Endothelial cell of umbilical vein (primary cell): ENCODE results near the gene KIAA1755. TPM values are rescaled to one million over a fixed set of nuclear protein-coding genes. Genes with fewer than 3 reads are reported as not detected.

Source experiments
- BruUV-seq: library from RNA; stranded (reverse); fragments of 400-500 nt; replicated peaks from 2 replicates; lab custom pipeline; 2021; lab: Mats Ljungman, UMichigan
- CTCF ChIA-PET: fragments of 300-600, 350-600 bp; sonication (Branson Sonifier 250); formaldehyde crosslinking; loops from one replicate; lab custom pipeline; 2021; ENCODE audit warnings: antibody characterized with exemption, inconsistent platforms; lab: Charles Lee
- POLR2A ChIA-PET: fragments of 300-600, 350-600 bp; sonication (Branson Sonifier 250); formaldehyde crosslinking; loops from one replicate; lab custom pipeline; 2021; ENCODE audit warnings: antibody characterized with exemption, inconsistent platforms; lab: Charles Lee
- DNase-seq: peaks from one replicate; pipeline ENCODE4 v3.0.0-alpha.2; 2011; ENCODE audit warnings: low read depth, low spot score
- FAIRE-seq: peaks from 2 replicates; lab custom pipeline; 2011; peaks lifted over from hg19 to GRCh38; lab: Jason Lieb, UNC
- H2AFZ ChIP-seq: 2 replicates; pipeline ENCODE4 v1.6.0; 2012; ENCODE audit warnings: low read depth, low read length, control low read depth, inconsistent platforms
- H3K27ac ChIP-seq: 2 replicates; pipeline ENCODE4 v1.5.1; 2011; ENCODE audit warnings: low read depth, mild to moderate bottlenecking, control low read depth, low read length, moderate library complexity; ENCODE audit not compliant: insufficient read depth
- H3K27me3 ChIP-seq, 2 experiments: 2 replicates each; pipeline versions ENCODE4 v1.6.0 to v1.6.1; 2011; ENCODE audit warnings: low read length in 2 of 2, mixed read lengths in 1 of 2; ENCODE audit not compliant: control insufficient read depth in 2 of 2, insufficient read depth in 2 of 2
- H3K36me3 ChIP-seq, 2 experiments: 2 replicates in 1 of 2; 3 replicates in 1 of 2; pipeline ENCODE4 v1.5.1; 2011; ENCODE audit warnings: low read length in 2 of 2, mild to moderate bottlenecking in 1 of 2, moderate library complexity in 1 of 2; ENCODE audit not compliant: control insufficient read depth in 2 of 2, insufficient read depth in 2 of 2; ENCODE audit errors: extremely low read depth in 1 of 2
- H3K4me1 ChIP-seq: 3 replicates; pipeline ENCODE4 v1.5.1; 2011; ENCODE audit warnings: mild to moderate bottlenecking, low read length; ENCODE audit not compliant: control insufficient read depth, insufficient read depth; ENCODE audit errors: extremely low read depth
- H3K4me2 ChIP-seq: 2 replicates; pipeline ENCODE4 v1.6.1; 2011; ENCODE audit warnings: low read length, control low read depth, mixed read lengths; ENCODE audit not compliant: insufficient read depth
- H3K4me3 ChIP-seq, 3 experiments: fragments of 200-600 bp in 1 of 3; sonication (generic), shearing (Covaris generic) in 1 of 3; replicated peaks in 1 of 3; 2 replicates each; pipeline ENCODE4 v1.5.1; 2011 to 2016; ENCODE audit warnings: control low read depth in 3 of 3, low read length in 3 of 3, mild to moderate bottlenecking in 2 of 3, inconsistent platforms in 1 of 3, low read depth in 1 of 3, moderate library complexity in 1 of 3; ENCODE audit not compliant: insufficient read depth in 1 of 3
- H3K79me2 ChIP-seq: 2 replicates; pipeline ENCODE4 v1.6.0; 2012; ENCODE audit warnings: low read length, inconsistent platforms; ENCODE audit not compliant: control insufficient read depth, insufficient read depth
- H3K9ac ChIP-seq: replicated peaks from 2 replicates; pipeline ENCODE3; 2011; ENCODE audit warnings: low read length, control low read depth; ENCODE audit not compliant: insufficient read depth; ENCODE audit errors: extremely low read depth
- H3K9me1 ChIP-seq: replicated peaks from 3 replicates; pipeline ENCODE4 v1.6.0; 2011; ENCODE audit warnings: mild to moderate bottlenecking, low read length; ENCODE audit not compliant: control insufficient read depth, insufficient read depth; ENCODE audit errors: extremely low read depth
- H3K9me3 ChIP-seq: replicated peaks from 2 replicates; pipeline ENCODE4 v1.5.1; 2012; ENCODE audit warnings: low read length, inconsistent platforms; ENCODE audit not compliant: control insufficient read depth, insufficient read depth
- H4K20me1 ChIP-seq: replicated peaks from 2 replicates; pipeline ENCODE3; 2011; ENCODE audit warnings: mild to moderate bottlenecking, low read length; ENCODE audit not compliant: control insufficient read depth, insufficient read depth; ENCODE audit errors: extremely low read depth
- EZH2 ChIP-seq: IDR thresholded peaks from 2 replicates; pipeline ENCODE4 v1.6.1; 2012; ENCODE audit warnings: borderline replicate concordance, low read depth, mild to moderate bottlenecking, moderate library complexity, low read length, inconsistent platforms; ENCODE audit not compliant: severe bottlenecking
- FOS ChIP-seq: IDR thresholded peaks from 2 replicates; pipeline ENCODE4 v1.6.1; 2011; ENCODE audit warnings: mild to moderate bottlenecking, low read length, moderate library complexity, borderline replicate concordance; ENCODE audit not compliant: insufficient read depth
- GATA2 ChIP-seq: IDR thresholded peaks from 2 replicates; pipeline ENCODE4 v1.7.0; 2011; ENCODE audit warnings: low read depth, mild to moderate bottlenecking, moderate library complexity, mixed read lengths, low read length; ENCODE audit not compliant: insufficient read length, insufficient read depth
- JUN ChIP-seq: IDR thresholded peaks from 2 replicates; pipeline ENCODE4 v1.6.1; 2011; ENCODE audit warnings: borderline replicate concordance, low read depth; ENCODE audit not compliant: insufficient read length, insufficient read depth
- MYC ChIP-seq: IDR thresholded peaks from one replicate; pipeline ENCODE4 v1.6.1; 2011; ENCODE audit warnings: mild to moderate bottlenecking, low read depth, low read length
- POLR2A ChIP-seq: IDR thresholded peaks from 2 replicates; pipeline ENCODE4 v1.6.1; 2012; ENCODE audit warnings: low read depth, mild to moderate bottlenecking, control low read depth, low read length
- POLR2AphosphoS5 ChIP-seq: IDR thresholded peaks from 2 replicates; pipeline ENCODE4 v1.6.1; 2012; ENCODE audit warnings: low read depth, mild to moderate bottlenecking, control low read depth, low read length, moderate library complexity; ENCODE audit not compliant: insufficient read depth
- dilution Hi-C: fragments of 300-500 bp; cut with MboI; formaldehyde crosslinking; loops from one replicate; pipeline ENCODE4 v1.15.0; 2019; ENCODE audit warnings: low sequenced_read_pairs; ENCODE audit not compliant: extremely low pct_ligation_motif_present
- intact Hi-C: fragments of 100-400 bp; cut with micrococcal nuclease; formaldehyde crosslinking; loops from one replicate; pipeline ENCODE4 v1.10.0; 2022
- polyA plus RNA-seq, 4 experiments: library from polyadenylated mRNA; depleted of rRNA in 3 of 4; stranded (reverse) in 3 of 4; unstranded in 1 of 4; fragments of >200 nt; gene quantifications; 2 replicates each; pipeline versions ENCODE4 v1.2.1 to v1.2.3, GENCODE V29; 2011 to 2012; ENCODE audit warnings: missing spikeins in 1 of 4
- total RNA-seq: library from RNA; stranded (reverse); gene quantifications from 2 replicates; pipeline ENCODE4 v1.2.3, GENCODE V29; 2021
- TF ChIP-seq, protein P1 (sequence below): IDR thresholded peaks from 2 replicates; pipeline ENCODE4 v1.6.1; 2011; ENCODE audit not compliant: insufficient read depth, insufficient read length
- TF ChIP-seq, protein P2 (sequence below), 2 donors: IDR thresholded peaks; 1 replicate in 1 of 2; 2 replicates in 1 of 2; pipeline ENCODE4 v1.5.1; 2011; ENCODE audit warnings: low read length in 2 of 2, mild to moderate bottlenecking in 2 of 2, moderate library complexity in 2 of 2, control low read depth in 1 of 2, inconsistent platforms in 1 of 2, low read depth in 1 of 2; ENCODE audit not compliant: insufficient read depth in 1 of 2; ENCODE audit errors: extremely low read depth in 1 of 2

The KIAA1755 gene
- total and polyA plus RNA-seq, 2 donors (not counting 3 experiments of a cell fraction or from before 2014, with no cell fraction given): 0.36 to 0.51 TPM

DNA sequence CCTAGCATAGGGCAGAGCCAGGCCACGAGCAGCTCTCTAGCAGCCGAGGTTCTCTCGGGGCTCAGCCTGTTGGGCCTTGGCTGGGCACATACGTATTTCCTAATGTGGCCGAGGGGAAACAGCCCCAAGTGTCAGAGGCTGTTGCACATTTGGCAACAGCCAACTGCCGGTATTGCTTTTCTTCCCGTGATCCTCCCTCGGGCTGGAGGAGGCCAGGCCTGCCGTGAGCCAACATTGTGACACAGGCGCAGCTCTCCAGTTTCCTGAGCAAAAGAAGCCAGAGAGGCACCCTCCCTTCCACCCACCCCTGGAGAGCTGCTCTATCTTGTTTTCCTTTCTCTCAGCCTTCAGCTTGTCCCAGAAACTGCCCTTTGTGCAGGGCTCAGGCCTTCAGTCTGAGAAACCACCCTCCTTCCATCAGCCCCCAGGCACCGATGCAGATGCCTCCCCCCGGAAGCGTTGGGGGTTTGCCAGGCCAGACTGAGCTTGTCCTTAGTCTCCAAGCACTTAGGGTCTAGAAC, 38.3 kb upstream of the KIAA1755 start:
- peak; percentile 31 for DNase-seq
- TF ChIP-seq POLR2AphosphoS5: no peak
- no peak for TF ChIP-seq POLR2A
- TF ChIP-seq, protein P1, sequence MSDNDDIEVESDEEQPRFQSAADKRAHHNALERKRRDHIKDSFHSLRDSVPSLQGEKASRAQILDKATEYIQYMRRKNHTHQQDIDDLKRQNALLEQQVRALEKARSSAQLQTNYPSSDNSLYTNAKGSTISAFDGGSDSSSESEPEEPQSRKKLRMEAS: no peak
- TF ChIP-seq GATA2: no peak
- TF ChIP-seq JUN: no peak
- TF ChIP-seq, protein P2, sequence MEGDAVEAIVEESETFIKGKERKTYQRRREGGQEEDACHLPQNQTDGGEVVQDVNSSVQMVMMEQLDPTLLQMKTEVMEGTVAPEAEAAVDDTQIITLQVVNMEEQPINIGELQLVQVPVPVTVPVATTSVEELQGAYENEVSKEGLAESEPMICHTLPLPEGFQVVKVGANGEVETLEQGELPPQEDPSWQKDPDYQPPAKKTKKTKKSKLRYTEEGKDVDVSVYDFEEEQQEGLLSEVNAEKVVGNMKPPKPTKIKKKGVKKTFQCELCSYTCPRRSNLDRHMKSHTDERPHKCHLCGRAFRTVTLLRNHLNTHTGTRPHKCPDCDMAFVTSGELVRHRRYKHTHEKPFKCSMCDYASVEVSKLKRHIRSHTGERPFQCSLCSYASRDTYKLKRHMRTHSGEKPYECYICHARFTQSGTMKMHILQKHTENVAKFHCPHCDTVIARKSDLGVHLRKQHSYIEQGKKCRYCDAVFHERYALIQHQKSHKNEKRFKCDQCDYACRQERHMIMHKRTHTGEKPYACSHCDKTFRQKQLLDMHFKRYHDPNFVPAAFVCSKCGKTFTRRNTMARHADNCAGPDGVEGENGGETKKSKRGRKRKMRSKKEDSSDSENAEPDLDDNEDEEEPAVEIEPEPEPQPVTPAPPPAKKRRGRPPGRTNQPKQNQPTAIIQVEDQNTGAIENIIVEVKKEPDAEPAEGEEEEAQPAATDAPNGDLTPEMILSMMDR (IDR thresholded peaks at IDR 0.05; ENCODE audit: extremely low read depth in 1 of 2, insufficient read depth in 1 of 2, low read depth in 1 of 2, low read length in 2 of 2): no peak
- no peak for TF ChIP-seq EZH2
- TF ChIP-seq MYC: no peak
- no peak for TF ChIP-seq FOS
- ChIA-PET POLR2A (no interaction called here), CTCF (interaction anchor here (1.0 to 2.0 kb wide), 5 partner anchors 10 to 110 kb away, joined by 3 to 9 read pairs (median 7); no protein-coding TSS in a partner anchor)
- H3K79me2 ChIP-seq: no peaks in the 10 kb centered on the region
- peaks cover 2% of the 10 kb centered on the region in 2 experiments for H3K27me3 ChIP-seq
- dilution Hi-C loops: no loop called here
- no peaks in the 10 kb centered on the region for H3K36me3 ChIP-seq
- no peaks in the 10 kb centered on the region for H3K9me1 ChIP-seq
- intact Hi-C loops: no loop called here
- H4K20me1 ChIP-seq: no peaks in the 10 kb centered on the region
- no peak overlapping the region for H3K4me2 ChIP-seq
- H3K9me3 ChIP-seq: no peaks in the 10 kb centered on the region
- no peak overlapping the region for H3K9ac ChIP-seq
- no peaks in the 10 kb centered on the region for H3K4me1 ChIP-seq
- no peak overlapping the region for H3K4me3 ChIP-seq
- no peak overlapping the region for H3K27ac ChIP-seq
- H2AFZ ChIP-seq: peak overlapping the region; percentile 93
- BruUV-seq: no TSS peak
- peak; percentile 4 for FAIRE-seq
